GM12891 (cell line): Measurements from ENCODE around the gene GDF2.

ENCODE experiments used
- POLR2AphosphoS5 ChIP-seq: IDR thresholded peaks from 2 replicates; pipeline ENCODE4 v1.6.1; 2011; ENCODE audit warnings: low read depth, low read length, control low read depth
- TAF1 ChIP-seq: IDR thresholded peaks from 2 replicates; pipeline ENCODE4 v1.6.1; 2011; ENCODE audit warnings: low read depth, low read length, control low read depth

- TF ChIP-seq TAF1 (no peak), POLR2AphosphoS5 (no peak)
Measured at GRCh38 chr10:47371629-47372485, 49.6 kb downstream of the GDF2 start.
